ENCODE data around the gene SNRPD2.
"Not testable (repeated sequence)": the region's sequence is repeated elsewhere in the genome, so short reads cannot be mapped to it uniquely, and the experiment has no call there.

SNRPD2 gene

DNA sequence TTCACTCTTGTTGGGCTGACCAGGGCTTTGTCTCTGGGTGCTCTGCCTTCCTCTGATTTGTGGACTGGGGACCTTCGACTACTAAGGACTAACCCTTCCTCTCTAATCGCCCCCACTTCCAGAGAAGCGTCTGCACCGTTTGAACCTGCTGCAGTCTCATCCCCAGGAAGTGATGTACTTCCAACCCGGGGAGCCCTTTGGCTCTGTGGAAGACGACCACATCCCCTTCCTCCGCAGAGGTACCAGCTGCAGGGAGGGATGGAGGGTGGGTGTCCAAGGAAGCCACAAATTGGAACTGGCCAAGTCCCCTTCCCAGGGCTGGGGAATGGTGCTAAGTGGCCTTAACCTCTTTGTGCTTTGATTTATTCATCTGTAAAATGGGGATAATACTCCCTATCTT is 9.9 kb upstream of the SNRPD2 start:
- DNase-seq: no peak

GRCh38 chr19:45693106-45693788 is 1.5 kb upstream of the SNRPD2 start:
- peak; percentile 59 for DNase-seq

DNA sequence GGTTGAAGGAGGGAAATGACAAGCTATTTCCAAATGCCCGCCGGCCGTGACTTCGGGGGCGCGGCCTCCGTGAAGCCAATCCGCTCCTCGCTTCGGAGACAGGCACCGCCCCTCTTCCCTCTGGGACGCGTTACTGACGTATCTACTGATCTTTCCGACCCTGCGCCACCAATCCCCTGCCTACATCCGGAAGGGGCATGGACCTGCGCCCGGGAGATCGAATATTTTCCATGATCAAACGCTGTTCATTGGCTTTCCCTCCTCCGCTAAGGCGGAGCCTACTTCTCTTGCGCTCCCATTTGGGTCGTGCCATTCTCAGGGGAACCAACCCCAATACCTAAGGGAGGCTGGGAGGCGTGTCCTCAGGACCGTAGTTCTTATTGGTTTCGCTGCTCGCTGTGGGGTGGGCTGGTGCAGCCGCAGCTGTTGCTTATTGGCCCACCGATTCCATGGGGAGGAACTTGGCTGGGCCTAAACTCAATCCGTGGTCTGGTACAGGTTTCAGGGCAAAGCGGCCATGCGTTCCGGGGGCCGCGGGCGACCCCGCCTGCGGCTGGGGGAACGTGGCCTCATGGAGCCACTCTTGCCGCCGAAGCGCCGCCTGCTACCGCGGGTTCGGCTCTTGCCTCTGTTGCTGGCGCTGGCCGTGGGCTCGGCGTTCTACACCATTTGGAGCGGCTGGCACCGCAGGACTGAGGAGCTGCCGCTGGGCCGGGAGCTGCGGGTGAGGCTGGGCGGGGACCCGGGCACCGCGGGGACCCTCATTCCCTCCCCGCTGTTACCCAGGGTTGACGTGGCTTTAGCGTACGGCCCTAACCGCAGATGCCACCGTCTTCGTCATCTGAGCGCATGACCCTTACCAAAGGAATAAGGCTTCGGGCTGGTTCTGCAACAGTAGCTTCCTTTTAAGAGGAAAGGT is 693 bp upstream of the SNRPD2 start, which contains the start of gene QPCTL:
Gene QPCTL, plus strand, starts transcription at position 480 of the 919 bp plus-strand sequence. Its CDS starts 38 bp downstream, at position 518.
- DNase-seq: peak; percentile 98

GRCh38 chr19:45687599-45687998 is 4.2 kb downstream of the SNRPD2 start:
- no peak for DNase-seq

DNA sequence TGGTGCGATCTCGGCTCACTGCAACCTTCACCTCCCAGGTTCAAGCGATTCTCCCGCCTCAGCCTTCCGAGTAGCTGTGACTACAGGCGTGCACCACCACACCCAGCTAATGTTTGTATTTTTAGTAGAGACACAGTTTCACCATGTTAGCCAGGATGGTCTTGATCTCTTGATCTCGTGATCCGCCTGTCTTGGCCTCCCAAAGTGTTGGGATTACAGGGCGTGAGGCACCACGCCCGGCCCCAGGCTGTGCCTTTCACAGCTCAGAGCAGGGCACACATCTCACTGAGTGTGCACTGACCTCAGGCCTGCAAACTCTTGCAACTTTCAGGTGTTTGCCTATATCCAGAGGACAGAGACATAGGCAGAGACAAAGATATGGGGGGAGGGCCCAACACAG is 6.7 kb downstream of the SNRPD2 start:
- DNase-seq: not testable (repeated sequence)

DNA sequence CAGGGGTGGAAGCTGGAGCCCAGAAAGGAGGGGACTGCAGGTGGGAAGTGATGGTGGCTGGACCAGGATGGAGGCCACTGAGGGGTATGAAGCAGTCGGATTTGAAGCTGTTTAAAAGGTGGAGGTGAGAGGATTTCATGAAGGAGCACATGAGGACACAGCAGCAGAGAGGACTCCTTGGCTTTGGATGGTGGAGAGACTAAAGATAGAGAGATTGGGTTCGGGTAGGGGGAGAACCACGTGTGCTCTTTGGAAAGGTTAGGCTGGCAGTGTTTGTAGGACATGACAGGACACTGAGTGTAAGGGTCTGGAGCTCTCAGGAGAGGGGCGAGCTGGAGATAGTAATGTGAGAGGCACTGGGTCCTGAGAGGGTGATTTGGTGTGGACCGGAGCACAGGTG is 8.8 kb downstream of the SNRPD2 start:
- DNase-seq: no peak

DNA sequence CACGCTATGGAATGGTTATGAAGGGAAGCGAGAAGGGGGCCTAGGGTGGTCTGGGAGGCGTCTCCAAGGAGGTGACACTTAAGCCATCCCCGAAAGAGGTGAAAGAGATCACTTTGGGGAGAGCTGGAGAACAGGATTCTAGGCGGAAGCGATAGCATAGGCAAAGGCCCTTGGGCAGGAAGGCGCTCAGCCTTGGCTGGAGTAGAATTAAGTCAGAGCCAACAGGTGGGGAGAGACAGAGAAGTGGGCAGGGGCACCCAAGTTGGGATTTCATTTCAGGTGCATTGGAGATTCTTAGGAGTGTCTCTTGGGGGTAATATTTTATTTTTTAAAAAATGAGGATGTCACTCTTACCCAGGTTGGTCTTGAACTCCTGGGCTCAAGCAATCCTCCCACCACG is 9.6 kb downstream of the SNRPD2 start:
- DNase-seq: no peak

- peak; percentile 69 for DNase-seq
Measured at GRCh38 chr19:45681391-45682015, 10.2 kb downstream of the SNRPD2 start.

GRCh38 chr19:45677351-45678230 is 14.2 kb downstream of the SNRPD2 start:
- no peak for DNase-seq

DNA sequence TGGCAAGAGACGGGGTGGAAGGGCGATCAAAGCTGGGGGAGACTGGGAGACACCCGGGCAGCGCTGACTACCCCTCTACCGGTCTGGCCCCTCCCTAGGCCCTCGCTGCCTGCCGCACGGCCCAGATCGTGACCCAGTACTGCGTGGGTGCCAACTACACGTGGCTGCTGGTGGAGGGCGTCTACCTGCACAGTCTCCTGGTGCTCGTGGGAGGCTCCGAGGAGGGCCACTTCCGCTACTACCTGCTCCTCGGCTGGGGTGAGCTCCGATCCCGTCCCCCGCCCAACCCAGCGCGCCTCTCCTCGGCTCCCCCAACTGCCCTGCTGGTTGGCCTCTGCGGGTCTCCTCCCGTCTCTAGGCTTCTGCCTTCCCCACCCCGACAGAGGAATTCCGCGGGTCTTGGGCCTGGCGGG is 14.9 kb downstream of the SNRPD2 start:
- DNase-seq: no peak

GRCh38 chr19:45674946-45675345 is 16.8 kb downstream of the SNRPD2 start:
- peak; percentile 16 for DNase-seq

DNA sequence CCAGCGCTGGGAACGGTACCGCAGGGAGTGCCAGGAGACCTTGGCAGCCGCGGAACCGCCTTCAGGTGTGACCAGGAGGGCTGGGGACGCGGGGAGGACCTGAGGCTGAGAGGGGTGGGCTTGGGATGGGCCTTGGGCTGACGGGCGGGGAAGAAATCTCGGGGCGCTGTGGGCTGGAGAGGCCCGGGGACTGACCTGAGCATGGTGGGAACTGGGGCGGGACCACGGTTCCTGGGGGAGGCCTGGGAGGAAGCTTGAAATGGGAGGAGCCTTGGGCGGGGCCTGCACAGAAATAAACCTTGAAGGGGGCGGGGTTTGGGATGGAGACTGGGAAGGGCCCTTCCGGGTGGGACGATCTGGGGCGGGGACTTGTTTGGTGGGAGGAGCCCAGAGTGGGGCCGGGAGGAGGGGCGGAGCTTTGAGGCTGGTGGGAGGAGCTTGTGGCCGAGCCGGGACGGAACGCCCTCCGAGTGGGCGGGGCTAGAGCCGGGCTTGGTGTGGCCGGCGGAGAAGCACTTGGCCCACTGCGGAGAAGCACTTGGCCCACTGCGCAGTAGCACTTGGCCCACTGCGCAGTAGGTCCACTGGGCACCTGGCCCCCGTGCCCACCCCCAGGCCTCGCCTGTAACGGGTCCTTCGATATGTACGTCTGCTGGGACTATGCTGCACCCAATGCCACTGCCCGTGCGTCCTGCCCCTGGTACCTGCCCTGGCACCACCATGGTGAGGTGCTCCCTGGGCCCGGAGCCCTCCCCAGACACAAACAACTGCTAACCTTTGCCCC is 20.9 kb downstream of the SNRPD2 start:
- peak; percentile 75 for DNase-seq

DNA sequence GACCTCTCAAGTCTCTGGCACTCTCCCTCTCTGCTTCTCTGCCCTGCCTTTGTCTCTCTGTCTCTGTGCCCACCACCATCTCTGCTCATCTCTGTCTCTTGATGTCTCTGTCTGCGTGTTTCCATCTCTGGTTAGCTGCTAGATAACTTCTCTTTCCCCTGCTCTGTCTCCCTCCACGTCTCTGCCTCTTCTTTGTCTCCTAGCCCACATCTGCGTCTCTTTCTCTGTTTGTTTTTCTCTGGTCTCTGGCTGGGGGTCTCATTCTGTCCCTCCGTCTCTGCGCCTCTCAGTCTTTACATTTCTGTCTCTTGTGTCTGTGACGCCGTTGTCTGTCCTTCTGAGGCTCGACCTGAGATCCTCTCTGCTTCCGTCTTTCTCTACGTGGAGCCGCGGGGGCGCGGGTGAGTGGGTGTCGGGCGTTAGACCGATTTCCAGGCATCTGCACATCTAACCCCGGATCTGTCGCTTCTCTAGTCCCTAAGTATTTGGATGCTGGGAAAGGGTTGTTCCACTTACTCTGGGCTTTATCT is 23.3 kb downstream of the SNRPD2 start:
- DNase-seq: no peak

DNA sequence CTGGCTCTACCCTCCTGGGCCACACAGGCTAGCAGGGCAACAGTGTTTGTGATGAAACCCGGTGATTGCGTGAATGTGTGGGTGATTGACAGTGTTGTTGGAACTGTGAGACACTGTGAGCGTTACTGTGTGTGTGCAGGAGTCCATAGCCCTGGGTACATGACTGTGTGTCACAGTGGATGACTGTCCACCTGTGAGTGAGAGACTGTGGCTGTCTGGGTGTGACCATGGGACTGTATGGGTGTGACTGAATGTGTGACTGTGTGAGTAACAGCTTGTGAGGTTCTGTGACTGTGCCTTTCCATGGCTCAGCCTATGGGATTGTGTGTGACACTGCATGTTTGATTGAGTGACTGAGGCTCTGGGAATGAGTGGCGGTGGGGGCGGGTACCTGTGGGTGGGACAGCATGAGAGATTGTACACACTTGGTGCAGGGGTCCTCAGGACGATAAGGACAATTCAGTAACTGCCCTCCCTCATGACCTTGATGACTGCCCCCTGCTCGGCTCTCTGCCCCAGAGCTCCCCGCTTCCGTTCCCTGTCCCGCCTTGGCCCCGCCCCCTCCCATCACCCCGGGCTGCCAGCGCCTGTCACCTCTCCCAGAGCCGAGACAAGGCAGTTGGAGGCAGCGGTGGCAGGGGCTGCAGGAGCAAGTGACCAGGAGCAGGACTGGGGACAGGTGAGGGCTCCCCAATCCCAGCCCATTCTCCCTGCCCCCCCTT is 24.0 kb downstream of the SNRPD2 start, which contains the start of gene GIPR:
Gene GIPR, plus strand, starts transcription at position 602 of the 722 bp plus-strand sequence. CDS start 1,300 bp downstream, outside the sequence.
- DNase-seq: peak; percentile 10

GRCh38 chr19:45664575-45664974 is 27.2 kb downstream of the SNRPD2 start:
- no peak for DNase-seq

GRCh38 chr19:45663800-45664199 is 28.0 kb downstream of the SNRPD2 start:
- no peak for DNase-seq

DNA sequence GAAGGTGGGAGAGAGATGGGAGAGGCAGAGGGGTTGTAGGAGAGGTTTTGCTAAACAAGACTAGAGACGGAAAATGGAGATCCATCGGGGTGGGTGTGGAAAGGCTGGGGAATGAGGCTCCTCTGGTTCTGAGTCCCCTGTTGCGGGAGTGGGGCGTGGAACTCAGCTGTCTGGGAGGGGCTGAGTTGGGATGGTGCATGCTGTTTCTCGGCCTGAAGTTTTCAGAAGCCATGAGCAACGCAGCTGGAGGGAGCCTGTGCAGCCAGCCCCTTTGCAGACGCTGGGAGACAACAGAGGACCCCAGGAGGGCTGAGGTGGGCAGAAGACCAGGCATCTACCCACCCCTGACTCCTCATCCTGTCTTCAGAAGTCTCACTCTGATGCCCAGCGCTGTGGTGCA is 31.1 kb downstream of the SNRPD2 start:
- DNase-seq: no peak

GRCh38 chr19:45659096-45659729 is 32.5 kb downstream of the SNRPD2 start:
- DNase-seq: no peak

- DNase-seq: no peak
Measured at GRCh38 chr19:45657520-45658167, 34.1 kb downstream of the SNRPD2 start.

All from NCI-H345 (cell line).